Measurements from ENCODE around the gene ABCC2.

ABCC2 gene

DNA sequence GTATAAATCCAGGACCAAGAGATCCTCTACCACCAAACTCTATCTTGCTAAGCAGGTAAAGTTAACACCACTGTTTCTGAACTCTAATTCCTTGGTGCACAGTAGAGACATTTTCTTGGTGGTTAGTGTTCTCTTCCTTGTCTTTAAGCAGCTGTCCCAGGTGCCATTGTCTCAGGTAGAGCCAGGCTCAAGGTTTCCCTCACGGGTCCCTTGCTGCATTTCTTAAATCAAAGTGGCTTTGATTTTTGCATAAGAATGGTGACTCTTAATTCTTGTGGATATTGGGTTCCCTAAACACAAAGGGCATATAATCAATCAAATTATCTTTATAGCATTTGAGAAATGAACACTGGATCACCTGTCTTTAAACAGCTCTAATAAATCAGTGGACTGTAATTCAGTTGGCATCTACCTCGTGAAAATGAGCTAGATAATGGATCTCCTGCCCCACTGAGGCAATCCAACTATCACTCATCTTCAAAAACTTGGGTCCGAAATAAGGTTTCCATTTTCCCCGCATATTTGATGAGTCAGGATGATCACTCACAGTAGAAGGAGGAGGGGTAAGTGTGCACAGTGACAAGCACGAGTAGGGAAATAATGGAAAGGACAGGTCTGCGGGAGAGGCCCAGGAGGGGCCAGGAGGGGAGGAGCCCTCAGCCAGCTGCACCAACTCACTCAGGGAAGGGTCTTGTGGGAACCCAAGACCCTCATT, 2.4 kb downstream of the ABCC2 start:
- Histone ChIP-seq H3K27ac (no peak overlapping the region), H3K4me3 (no peak overlapping the region)
- TF ChIP-seq, protein P1, sequence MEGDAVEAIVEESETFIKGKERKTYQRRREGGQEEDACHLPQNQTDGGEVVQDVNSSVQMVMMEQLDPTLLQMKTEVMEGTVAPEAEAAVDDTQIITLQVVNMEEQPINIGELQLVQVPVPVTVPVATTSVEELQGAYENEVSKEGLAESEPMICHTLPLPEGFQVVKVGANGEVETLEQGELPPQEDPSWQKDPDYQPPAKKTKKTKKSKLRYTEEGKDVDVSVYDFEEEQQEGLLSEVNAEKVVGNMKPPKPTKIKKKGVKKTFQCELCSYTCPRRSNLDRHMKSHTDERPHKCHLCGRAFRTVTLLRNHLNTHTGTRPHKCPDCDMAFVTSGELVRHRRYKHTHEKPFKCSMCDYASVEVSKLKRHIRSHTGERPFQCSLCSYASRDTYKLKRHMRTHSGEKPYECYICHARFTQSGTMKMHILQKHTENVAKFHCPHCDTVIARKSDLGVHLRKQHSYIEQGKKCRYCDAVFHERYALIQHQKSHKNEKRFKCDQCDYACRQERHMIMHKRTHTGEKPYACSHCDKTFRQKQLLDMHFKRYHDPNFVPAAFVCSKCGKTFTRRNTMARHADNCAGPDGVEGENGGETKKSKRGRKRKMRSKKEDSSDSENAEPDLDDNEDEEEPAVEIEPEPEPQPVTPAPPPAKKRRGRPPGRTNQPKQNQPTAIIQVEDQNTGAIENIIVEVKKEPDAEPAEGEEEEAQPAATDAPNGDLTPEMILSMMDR (IDR thresholded peaks at IDR 0.05), result no peak
- DNase-seq (ENCODE audit: low spot score), result no peak

GRCh38 chr10:99785646-99786045, 3.2 kb downstream of the ABCC2 start:
- Histone ChIP-seq H3K27ac (no peak overlapping the region), H3K4me3 (no peak overlapping the region)
- no peak for DNase-seq (ENCODE audit: low spot score)
- TF ChIP-seq, protein P1 (IDR thresholded peaks at IDR 0.05), result no peak

GRCh38 chr10:99787311-99787710, 4.9 kb downstream of the ABCC2 start:
- Histone ChIP-seq H3K27ac (no peak overlapping the region), H3K4me3 (no peak overlapping the region)
- no peak for DNase-seq (ENCODE audit: low spot score)
- TF ChIP-seq, protein P1 (IDR thresholded peaks at IDR 0.05), result no peak

- no peak overlapping the region for H3K4me3 ChIP-seq
- peak overlapping the region in 1 of 2 donors; percentile 14 for H3K27ac ChIP-seq
- no peak for DNase-seq (ENCODE audit: low spot score)
- TF ChIP-seq, protein P1 (IDR thresholded peaks at IDR 0.05), result no peak
These were observed 5.5 kb downstream of the ABCC2 start for GRCh38 chr10:99787782-99788445.

DNA sequence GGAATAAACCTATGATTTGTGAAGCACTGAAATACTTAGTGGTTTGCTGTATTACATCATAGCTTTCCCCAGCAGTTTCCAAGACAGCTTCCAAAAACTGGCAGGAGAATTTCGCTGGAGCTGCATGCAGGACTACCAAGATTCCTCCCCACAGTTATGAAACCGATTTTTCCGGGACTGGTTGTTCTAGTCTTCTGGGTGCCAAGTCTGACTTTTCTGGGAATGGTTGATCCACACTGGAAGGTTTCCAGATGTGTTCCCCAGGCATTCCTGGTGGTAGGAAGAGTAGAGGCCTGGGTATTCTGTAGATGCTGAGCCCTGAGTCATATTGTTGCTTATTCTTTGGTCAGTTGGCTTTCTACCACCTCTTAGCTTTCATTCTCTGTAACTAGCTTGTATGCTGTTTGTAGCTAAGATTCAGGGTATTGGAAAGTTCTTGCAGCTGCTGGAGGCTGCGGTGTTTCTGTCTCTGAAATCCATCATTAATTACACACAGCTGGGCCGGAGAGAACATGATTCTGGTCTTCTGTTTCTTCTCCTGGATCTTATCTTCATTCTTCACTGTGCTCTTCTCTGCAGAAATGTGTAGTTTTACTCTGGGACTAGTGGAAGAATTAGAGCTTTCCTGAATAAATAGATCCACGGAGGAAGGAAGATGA, 6.3 kb downstream of the ABCC2 start:
- peak overlapping the region in 1 of 2 donors; percentile 67 for H3K27ac ChIP-seq

DNA sequence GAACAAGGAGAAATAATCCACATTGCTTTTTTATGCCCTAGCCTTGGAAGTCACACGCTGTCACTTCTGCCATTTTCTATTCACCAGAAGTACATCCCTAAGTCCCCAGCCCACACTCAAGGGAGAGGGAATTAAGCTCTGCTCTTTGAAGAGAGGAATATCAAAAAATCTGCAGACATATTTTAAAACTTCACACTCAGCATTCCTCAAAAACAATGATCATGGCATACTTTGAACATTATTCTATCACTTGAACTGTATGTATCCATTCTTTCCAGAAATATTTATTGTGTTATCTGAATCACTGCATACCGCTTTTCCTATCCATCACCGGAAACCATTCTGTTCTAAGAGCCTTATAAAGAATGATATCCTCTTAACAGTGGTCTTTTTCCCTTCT, 9.4 kb downstream of the ABCC2 start:
- DNase-seq (ENCODE audit: low spot score), result no peak
- Histone ChIP-seq H3K27ac (no peak overlapping the region), H3K4me3 (no peak overlapping the region)
- TF ChIP-seq, protein P1 (IDR thresholded peaks at IDR 0.05), result no peak

More for the DNA sequence above, 6.3 kb downstream of the ABCC2 start:
- no peak overlapping the region for H3K4me3 ChIP-seq
- TF ChIP-seq, protein P1 (IDR thresholded peaks at IDR 0.05), result no peak
- no peak for DNase-seq (ENCODE audit: low spot score)

All from coronary artery (tissue), 2 donors.